ENCODE measurements around the gene C9.
"Not testable (repeated sequence)": the region's sequence is repeated elsewhere in the genome, so short reads cannot be mapped to it uniquely, and the experiment has no call there.

The C9 gene

GRCh38 chr5:39371367-39371635, 7.0 kb upstream of the C9 start:
- DNase-seq (ENCODE audit: low read depth): no peak

GRCh38 chr5:39370555-39371366, 6.5 kb upstream of the C9 start:
- DNase-seq (ENCODE audit: low read depth): no peak

GRCh38 chr5:39369123-39369815, 5.0 kb upstream of the C9 start:
- no peak for DNase-seq (ENCODE audit: low read depth)

- no peak for DNase-seq (ENCODE audit: low read depth)
Measured at GRCh38 chr5:39368116-39368515, 3.8 kb upstream of the C9 start.

- DNase-seq (ENCODE audit: low read depth): no peak
Measured at GRCh38 chr5:39367711-39368110, 3.4 kb upstream of the C9 start.

- DNase-seq (ENCODE audit: low read depth): no peak
Measured at GRCh38 chr5:39363217-39363616, 1.1 kb downstream of the C9 start.

- DNase-seq (ENCODE audit: low read depth): no peak
Measured at GRCh38 chr5:39362646-39363045, 1.6 kb downstream of the C9 start.

GRCh38 chr5:39361306-39361705, 3.0 kb downstream of the C9 start:
- DNase-seq (ENCODE audit: low read depth): no peak

GRCh38 chr5:39360471-39361111, 3.7 kb downstream of the C9 start:
- no peak for DNase-seq (ENCODE audit: low read depth)

GRCh38 chr5:39356263-39356662, 8.0 kb downstream of the C9 start:
- DNase-seq (ENCODE audit: low read depth): no peak

- no peak for DNase-seq (ENCODE audit: low read depth)
Measured at GRCh38 chr5:39355324-39355723, 9.0 kb downstream of the C9 start.

GRCh38 chr5:39353717-39354399, 10.4 kb downstream of the C9 start:
- no peak for DNase-seq (ENCODE audit: low read depth)

GRCh38 chr5:39352951-39353350, 11.3 kb downstream of the C9 start:
- no peak for DNase-seq (ENCODE audit: low read depth)

- no peak for DNase-seq (ENCODE audit: low read depth)
Measured at GRCh38 chr5:39352170-39352569, 12.1 kb downstream of the C9 start.

- no peak for DNase-seq (ENCODE audit: low read depth)
Measured at GRCh38 chr5:39349484-39349883, 14.8 kb downstream of the C9 start.

GRCh38 chr5:39342460-39342859, 21.8 kb downstream of the C9 start:
- DNase-seq (ENCODE audit: low read depth): no peak

GRCh38 chr5:39341896-39342295, 22.4 kb downstream of the C9 start:
- no peak for DNase-seq (ENCODE audit: low read depth)

GRCh38 chr5:39340506-39340905, 23.8 kb downstream of the C9 start:
- no peak for DNase-seq (ENCODE audit: low read depth)

- no peak for DNase-seq (ENCODE audit: low read depth)
Measured at GRCh38 chr5:39337252-39337915, 26.9 kb downstream of the C9 start.

GRCh38 chr5:39334296-39334695, 30.0 kb downstream of the C9 start:
- DNase-seq (ENCODE audit: low read depth): not testable (repeated sequence)

- no peak for DNase-seq (ENCODE audit: low read depth)
Measured at GRCh38 chr5:39333104-39333503, 31.2 kb downstream of the C9 start.

GRCh38 chr5:39331861-39332381, 32.4 kb downstream of the C9 start:
- DNase-seq (ENCODE audit: low read depth): peak; percentile 11
